ENCODE results near the gene CLTA.

CLTA gene, protein sequence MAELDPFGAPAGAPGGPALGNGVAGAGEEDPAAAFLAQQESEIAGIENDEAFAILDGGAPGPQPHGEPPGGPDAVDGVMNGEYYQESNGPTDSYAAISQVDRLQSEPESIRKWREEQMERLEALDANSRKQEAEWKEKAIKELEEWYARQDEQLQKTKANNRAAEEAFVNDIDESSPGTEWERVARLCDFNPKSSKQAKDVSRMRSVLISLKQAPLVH

DNA sequence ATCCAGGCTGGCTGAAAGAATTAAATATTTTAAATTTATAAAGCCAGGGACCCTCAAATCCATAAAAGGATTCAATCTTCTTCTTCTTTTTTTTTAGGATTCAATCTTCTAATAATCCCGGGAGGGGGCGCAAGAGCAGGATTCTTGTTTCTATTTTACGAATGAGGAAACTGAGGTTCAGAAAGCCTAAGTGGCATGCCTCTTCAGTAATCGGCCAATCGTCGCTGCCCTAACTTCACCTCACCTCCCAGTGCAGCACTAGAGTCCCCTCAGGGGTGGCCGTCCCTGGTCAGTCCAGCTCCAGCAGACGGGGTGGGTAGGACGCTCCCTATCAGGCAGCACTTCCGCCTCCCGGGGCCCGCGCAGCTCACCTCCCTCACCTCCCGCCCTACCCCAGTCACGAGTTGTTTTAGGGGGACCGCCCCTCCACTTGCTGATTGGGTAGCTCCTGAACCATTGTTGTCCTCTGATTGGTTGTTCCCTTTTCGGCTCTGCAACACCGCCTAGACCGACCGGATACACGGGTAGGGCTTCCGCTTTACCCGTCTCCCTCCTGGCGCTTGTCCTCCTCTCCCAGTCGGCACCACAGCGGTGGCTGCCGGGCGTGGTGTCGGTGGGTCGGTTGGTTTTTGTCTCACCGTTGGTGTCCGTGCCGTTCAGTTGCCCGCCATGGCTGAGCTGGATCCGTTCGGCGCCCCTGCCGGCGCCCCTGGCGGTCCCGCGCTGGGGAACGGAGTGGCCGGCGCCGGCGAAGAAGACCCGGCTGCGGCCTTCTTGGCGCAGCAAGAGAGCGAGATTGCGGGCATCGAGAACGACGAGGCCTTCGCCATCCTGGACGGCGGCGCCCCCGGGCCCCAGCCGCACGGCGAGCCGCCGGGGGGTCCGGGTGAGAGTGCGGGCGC, at the start of gene CLTA:
CLTA (plus strand) TSS at position 534 of the 902 bp plus-strand sequence; CDS start at position 670, 136 bp downstream.
- DNase-seq (ENCODE audit: low read depth), result peak; percentile 98

DNA sequence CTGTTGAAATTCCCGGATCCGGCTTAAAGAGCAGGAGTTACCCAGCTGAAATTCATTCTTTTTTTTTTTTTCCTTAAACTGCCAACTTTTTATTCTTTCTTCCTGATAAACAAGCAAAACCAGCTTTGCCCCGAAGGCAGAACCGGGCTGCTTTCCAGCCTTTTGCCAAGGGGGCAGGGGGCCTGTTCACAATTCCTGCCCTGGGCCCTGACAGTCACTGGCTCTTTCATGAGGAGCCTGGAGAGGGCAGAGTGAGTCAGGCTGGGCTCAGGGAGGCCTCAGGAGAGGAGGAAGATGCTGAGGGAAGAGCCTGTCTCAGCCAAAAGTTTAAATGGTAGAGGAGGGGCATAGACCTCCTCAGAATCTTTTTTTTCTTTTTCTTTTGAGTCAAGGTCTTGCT, 49.4 kb upstream of the CLTA start:
- DNase-seq (ENCODE audit: low read depth), result no peak

GRCh38 chr9:36141761-36142160, 49.0 kb upstream of the CLTA start:
- DNase-seq (ENCODE audit: low read depth), result no peak

DNA sequence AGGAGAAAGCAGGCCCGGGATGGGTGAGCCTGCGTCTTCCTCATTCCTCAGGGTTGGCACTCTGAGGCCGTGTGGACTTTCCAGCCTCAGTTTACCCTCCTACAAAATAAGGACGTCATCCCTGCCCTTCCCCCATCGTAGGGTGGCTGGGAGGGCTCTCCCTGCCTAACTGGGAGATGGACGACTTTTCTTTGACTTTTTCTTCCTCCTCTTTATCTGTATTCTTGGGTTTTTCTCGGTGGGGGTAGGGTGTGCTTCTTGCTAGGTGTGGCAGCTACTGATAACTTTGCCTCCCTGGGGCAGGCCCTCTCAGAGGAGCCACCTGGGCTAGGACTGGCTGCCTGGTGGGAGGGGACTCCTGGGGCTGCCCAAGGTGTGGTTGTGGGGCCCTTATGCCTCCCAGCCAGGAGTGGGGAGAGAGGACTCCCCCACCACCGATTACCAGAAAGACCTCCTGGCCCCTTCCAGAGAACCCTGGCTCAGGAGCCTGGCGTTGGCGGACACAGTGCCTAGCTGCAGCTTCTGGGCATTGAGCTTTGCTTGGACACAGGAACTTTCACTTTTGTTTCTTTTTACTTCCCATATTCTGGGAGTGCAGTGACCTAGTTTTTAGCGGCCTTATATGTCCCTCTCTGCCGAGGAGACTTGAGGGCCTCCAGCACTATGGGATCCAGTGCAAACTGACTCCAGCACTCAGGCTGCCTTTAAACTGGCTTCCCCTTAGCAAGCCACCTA, 48.0 kb upstream of the CLTA start:
- no peak for DNase-seq (ENCODE audit: low read depth)

DNA sequence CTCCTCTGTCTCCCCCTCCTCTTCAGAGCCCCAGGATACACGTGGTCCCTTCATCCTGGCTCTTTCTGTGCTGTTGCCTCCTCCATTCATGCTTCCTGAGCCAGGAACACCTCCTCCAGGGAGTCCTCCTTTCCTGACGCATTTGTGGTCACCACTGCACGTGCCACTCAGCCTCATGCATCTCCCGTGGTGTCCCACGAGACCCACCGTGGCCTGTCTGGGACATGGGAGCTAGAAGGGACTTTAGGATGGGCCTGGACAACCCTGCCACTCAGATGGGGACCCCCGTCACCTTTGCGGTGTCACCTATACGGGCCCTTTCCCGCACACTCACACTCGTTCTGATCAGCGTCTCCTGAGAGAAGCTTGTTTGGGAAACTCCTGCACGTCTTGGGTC, 47.5 kb upstream of the CLTA start:
- DNase-seq (ENCODE audit: low read depth), result no peak

GRCh38 chr9:36144309-36145232, 46.1 kb upstream of the CLTA start:
- no peak for DNase-seq (ENCODE audit: low read depth)

DNA sequence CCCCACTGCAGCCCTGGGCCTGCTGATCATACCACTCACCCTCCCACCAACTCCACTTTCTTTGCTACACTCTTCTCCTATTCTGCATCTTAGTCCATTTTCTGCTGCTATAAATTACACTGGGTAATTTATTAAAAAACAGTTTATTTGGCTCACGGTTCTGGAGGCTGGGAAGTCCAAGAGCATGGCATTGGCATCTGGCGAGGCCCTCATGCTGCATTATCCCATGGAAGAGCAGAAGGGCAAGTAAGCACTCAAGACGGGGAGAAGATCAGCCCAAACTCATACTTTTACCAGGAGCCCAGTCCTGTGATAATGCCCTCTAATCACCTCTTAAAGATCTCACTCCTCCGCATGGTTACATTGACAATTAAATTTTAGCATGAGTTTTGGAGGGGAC, 44.8 kb upstream of the CLTA start:
- no peak for DNase-seq (ENCODE audit: low read depth)

DNA sequence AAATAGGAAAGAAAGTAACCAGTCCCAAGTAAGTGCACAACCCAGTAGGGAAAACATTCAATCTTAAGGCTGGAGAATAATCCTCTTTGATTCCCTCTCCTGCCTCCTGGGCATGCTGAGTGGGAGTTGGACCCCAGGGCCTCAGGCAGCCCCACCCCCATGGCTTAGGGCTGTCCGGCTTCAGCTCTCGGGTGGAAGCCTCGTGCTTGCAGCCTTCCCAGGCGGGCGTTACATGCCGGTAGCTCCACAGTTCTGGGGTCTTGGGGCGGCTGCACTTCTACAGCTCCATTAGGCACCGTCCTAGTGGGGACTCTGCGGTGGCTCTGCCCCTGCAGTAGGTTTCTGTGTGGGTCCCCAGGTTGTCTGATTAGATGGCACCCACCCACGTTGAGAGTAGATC, 44.1 kb upstream of the CLTA start:
- DNase-seq (ENCODE audit: low read depth), result no peak

- DNase-seq (ENCODE audit: low read depth), result no peak
These were observed 43.1 kb upstream of the CLTA start for GRCh38 chr9:36147441-36148175.

- peak; percentile 97 for DNase-seq (ENCODE audit: low read depth)
These were observed 42.2 kb upstream of the CLTA start for GRCh38 chr9:36148311-36149051.

DNA sequence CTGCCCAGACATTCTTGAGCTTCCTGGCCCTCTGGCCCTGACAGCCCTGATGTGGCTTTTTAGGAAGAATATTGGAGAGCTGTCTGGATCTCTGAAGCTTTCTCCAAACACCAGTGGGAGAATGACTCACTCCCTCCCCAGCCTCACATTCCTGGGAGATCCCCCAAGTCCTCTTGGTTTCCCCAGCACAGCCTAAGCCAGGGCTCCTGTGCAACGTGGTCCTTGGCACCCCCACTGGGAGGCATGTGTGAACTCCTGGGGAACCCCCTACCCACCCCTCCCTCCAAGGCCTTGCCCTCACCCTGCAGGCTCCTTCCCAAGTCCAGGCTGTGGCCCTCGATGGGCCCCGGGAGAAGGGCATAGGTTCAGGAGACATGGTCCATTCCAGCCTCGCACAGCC, 41.5 kb upstream of the CLTA start:
- DNase-seq (ENCODE audit: low read depth), result no peak

DNA sequence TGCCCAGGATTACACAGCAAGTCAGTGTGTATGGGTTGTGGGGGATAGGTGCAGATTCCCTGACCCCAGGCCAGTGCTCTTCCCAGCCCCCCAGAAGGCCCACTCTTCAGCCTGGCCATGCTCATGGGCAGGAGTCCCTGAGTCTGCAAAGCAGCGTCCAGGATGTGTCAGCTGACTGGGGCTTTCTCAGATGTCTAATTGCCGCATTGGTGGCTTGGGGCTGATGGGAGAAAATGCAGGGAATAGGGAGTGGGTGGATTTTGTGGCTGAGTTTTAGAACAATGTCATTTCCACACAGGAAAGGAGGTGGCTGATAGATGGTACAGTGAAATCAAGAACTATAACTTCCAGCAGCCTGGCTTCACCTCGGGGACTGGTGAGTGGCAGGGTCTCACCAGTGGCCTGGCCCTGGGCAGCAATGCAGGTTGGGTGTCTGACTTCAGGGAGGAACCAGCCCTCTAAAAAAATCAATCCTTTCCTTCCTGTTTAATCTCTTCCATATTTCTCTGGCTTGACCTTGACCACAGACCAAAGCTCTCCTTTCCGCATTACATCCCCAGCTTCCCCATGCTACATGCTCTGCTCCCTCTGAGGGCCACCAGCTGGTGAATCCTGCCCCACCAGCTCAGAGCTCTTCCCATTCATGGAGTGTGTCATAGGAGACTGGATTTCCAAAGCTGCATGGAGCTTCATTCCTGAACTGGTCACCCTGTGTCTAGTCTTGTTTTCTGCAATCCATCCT, 40.0 kb upstream of the CLTA start:
- DNase-seq (ENCODE audit: low read depth), result no peak

DNA sequence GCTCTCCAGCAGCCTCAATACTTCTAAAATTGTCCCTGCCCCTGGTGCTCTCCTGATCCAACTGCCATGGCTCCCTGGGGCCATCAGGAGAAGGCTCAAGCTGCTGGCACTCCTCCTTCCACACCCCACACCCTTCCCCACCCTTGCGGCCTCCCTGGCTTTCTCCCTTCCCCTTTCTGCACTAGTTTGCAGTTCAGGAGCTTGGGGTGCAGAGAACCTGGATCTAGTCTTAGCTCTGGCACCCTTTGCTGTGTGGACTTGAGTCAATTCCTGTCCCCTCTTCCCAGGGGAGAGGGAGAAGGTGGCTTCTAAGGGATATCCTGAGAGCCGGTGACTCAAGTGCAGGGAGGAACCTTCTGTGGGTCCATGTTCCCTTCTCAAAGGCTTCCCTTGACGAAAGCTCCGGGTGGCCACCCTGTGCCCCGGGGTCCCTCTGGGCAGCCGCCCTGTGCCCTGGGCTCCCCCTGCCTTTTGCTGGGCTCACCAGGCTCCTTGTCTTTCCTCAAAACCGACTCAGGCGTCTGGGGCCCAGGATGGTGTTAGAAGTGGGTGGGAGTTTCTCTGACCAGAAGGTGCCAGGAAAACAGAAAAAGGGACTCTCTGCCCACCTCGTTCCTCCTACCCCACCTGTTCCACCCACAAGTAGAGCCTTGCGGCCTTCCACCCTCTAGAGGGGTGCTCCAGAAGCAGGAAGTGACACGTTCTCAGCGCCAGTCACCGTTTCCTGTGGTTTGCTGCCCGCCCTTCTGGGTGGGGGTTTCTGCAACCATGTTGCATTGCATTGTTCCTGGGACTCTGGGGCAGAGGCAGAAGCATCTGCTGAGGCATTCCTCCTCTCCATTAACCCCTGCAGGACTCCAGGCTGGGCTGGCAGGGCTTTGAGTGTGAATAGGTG, 39.2 kb upstream of the CLTA start:
- DNase-seq (ENCODE audit: low read depth), result no peak

DNA sequence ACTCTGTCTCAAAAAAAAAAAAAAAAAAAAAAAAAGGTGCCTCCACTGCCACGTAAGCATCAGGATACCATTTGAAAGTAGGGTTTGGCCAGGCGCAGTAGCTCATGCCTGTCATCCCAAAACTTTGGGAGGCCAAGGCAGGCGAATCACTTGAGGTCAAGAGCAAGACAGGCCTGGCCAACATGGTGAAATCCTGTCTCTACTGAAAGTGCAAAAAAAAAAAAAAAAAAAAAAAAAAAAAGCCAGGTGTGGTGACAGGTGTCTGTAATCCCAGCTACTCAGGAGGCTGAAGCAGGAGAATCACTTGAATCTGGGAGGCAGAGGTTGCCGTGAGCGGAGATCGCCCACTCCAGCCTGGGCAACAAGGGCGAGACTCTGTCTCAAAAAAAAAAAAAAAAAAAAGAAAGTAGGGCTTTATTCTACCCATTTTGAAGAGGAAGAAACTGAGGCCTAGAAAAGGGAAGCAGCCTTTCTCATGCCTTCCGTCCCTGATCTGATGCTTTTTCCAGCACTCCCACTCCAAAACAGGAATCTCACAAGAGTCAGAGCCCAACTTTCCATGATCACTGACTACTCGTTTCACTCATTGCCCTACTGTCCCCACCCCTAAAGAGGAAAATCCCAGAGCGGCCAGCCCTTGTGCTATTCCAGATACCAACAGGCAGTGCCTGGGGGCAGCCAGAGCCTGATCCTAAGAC, 37.8 kb upstream of the CLTA start:
- no peak for DNase-seq (ENCODE audit: low read depth)

DNA sequence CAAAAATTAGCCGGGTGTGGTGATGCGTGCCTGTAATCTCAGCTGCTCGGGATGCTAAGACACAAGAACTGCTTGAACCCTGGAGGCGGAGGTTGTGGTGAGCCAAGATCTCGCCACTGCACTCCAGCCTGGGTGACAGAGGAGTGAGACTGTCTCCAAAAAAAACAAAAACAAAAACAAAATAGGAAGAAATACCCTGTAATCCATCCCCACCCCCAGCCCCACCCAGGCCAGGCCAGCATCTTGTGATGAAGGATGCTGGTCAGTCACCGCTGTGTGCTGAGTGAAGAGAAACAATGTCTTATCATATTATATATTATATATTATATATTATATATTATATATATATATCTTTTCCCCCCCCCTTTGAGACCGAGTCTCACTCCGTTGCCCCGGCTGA, 37.0 kb upstream of the CLTA start:
- no peak for DNase-seq (ENCODE audit: low read depth)

- peak; percentile 59 for DNase-seq (ENCODE audit: low read depth)
These were observed 36.3 kb upstream of the CLTA start for GRCh38 chr9:36154331-36154952.

GRCh38 chr9:36156116-36156515, 34.6 kb upstream of the CLTA start:
- no peak for DNase-seq (ENCODE audit: low read depth)
